Adrenal gland (tissue), 5 donors: ENCODE results near the gene NUBP2.

Source experiments
- POLR2A ChIP-seq, 2 donors: fragments of 450-650 bp; IDR thresholded peaks; one replicate each; pipeline ENCODE4 v1.6.1; 2017; ENCODE audit warnings: antibody characterized with exemption in 2 of 2, mild to moderate bottlenecking in 2 of 2, moderate library complexity in 1 of 2
- TF ChIP-seq, protein P1 (sequence below), 6 experiments: fragments of 450-650 bp in 4 of 6; fragments of 200-600 bp in 2 of 6; sonication (generic) in 1 of 6; IDR thresholded peaks; 1 replicate in 5 of 6; 2 replicates in 1 of 6; pipeline versions ENCODE4 v1.5.1 to v1.8.0; 2016 to 2021; ENCODE audit warnings: antibody characterized with exemption in 6 of 6, mild to moderate bottlenecking in 2 of 6, moderate library complexity in 1 of 6
- donor health status: DM: no; HTN: no; CAD: no.

DNA sequence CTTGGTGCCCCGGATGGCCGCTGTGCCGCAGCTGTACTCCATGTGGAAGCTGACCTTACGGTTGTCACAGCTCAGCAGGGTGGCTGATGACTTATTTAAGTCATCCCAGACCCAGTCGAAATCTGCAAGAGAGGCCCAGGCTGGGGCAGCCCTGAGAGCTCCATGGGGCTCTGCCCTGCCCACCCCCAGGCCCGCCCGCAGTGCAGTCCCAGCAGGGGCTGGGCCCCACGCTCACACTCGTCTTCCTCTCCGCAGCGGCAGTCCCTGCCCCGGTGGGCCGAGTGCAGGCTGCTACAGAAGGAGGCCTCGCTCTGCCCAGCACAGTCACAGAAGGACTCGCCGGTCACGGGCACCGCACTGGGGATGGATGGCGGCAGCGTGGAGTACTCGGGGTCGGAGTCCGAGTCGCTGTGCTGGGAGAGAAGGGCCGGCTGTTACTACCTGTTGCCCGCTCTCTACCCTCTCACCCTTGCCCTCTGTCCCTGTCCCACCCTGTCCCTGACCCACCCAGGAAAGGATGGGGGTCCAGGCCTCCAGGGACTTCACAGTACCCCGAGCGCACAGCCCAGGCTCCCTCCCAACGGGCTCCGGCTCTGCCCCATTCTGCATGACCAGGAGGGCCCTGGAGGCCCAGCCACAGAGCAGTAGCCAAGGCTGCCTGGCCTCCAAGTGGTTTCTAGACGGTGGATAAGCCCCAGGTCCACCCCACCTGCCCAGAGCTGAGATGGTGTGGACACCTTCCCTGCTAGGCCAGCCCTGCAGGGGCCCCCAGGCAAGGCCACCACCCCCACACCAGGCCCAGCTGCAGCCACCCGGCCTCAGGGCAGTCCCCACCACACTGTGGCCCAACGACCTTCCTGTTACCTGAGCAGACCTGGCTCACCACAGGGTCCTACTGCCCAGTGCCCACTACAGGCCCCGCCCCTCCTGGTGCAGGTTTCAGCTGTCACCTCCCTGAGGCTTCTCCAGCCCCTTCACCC lies 4.3 kb upstream of the NUBP2 start:
- TF ChIP-seq, protein P1, sequence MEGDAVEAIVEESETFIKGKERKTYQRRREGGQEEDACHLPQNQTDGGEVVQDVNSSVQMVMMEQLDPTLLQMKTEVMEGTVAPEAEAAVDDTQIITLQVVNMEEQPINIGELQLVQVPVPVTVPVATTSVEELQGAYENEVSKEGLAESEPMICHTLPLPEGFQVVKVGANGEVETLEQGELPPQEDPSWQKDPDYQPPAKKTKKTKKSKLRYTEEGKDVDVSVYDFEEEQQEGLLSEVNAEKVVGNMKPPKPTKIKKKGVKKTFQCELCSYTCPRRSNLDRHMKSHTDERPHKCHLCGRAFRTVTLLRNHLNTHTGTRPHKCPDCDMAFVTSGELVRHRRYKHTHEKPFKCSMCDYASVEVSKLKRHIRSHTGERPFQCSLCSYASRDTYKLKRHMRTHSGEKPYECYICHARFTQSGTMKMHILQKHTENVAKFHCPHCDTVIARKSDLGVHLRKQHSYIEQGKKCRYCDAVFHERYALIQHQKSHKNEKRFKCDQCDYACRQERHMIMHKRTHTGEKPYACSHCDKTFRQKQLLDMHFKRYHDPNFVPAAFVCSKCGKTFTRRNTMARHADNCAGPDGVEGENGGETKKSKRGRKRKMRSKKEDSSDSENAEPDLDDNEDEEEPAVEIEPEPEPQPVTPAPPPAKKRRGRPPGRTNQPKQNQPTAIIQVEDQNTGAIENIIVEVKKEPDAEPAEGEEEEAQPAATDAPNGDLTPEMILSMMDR (IDR thresholded peaks at IDR 0.05): no peak
- TF ChIP-seq POLR2A (IDR thresholded peaks at IDR 0.05): no peak
